Subcutaneous abdominal adipose tissue (tissue), 5 donors: ENCODE measurements around the gene KIF23.

Experiments used
- H3K27ac ChIP-seq: one replicate; pipeline ENCODE4 v1.7.0; 2013; ENCODE audit warnings: low read depth, mild to moderate bottlenecking, inconsistent platforms, low read length, moderate library complexity
- H3K27me3 ChIP-seq, 5 donors: one replicate each; pipeline ENCODE4 v1.7.0; 2013; ENCODE audit warnings: low read length in 5 of 5, inconsistent platforms in 1 of 5; ENCODE audit not compliant: control insufficient read depth in 5 of 5, insufficient read depth in 4 of 5
- H3K36me3 ChIP-seq, 5 donors: one replicate each; pipeline ENCODE4 v1.7.0; 2013; ENCODE audit warnings: low read length in 5 of 5; ENCODE audit not compliant: control insufficient read depth in 5 of 5, insufficient read depth in 5 of 5
- H3K4me1 ChIP-seq, 5 donors: one replicate each; pipeline ENCODE4 v1.7.0; 2013; ENCODE audit warnings: low read length in 5 of 5, mild to moderate bottlenecking in 3 of 5, moderate library complexity in 1 of 5; ENCODE audit not compliant: control insufficient read depth in 5 of 5, insufficient read depth in 5 of 5
- H3K4me3 ChIP-seq, 5 donors: one replicate each; pipeline ENCODE4 v1.7.0; 2013; ENCODE audit warnings: low read length in 5 of 5, low read depth in 1 of 5
- H3K9ac ChIP-seq, 5 donors: one replicate each; pipeline ENCODE4 v1.7.0; 2013; ENCODE audit warnings: low read length in 5 of 5, mild to moderate bottlenecking in 4 of 5, moderate library complexity in 3 of 5
- H3K9me3 ChIP-seq, 5 donors: one replicate each; pipeline ENCODE4 v1.7.0; 2013; ENCODE audit warnings: low read length in 5 of 5; ENCODE audit not compliant: control insufficient read depth in 5 of 5
- donor health status: healthy.
- donor health status: healthy.
- donor health status: healthy.
- donor health status: healthy.
- donor health status: healthy.

Gene KIF23

DNA sequence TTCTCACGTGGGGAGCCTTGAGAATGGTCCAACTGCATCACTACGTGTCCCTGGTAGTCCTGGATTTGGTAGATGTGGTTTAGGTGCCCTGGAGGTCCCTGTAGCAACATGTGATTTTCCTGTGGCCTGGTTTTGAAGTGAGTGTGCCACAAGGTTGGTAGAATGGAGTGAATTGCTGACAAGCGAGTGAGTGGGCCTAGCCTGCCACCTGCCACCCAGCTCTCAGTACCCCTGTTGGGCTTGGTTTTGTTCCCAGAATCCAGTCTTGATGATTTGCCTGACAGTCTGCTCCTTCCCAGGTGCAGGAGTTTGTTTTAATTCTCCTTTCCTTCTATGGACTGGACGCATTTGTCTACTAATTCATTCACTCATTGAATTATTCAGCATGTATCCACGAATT lies 57.9 kb downstream of the KIF23 start:
- no peak overlapping the region for H3K4me3 ChIP-seq
- no peak overlapping the region for H3K27ac ChIP-seq
- H3K9ac ChIP-seq, result no peak overlapping the region
- no peaks in the 10 kb centered on the region for H3K9me3 ChIP-seq
- no peaks in the 10 kb centered on the region for H3K36me3 ChIP-seq
- H3K27me3 ChIP-seq, result peaks cover 0 to 3% (median 0%) of the 10 kb centered on the region in 5 donors
- no peaks in the 10 kb centered on the region for H3K4me1 ChIP-seq

GRCh38 chr15:69472562-69472961 lies 58.4 kb downstream of the KIF23 start:
- no peak overlapping the region for H3K27ac ChIP-seq
- H3K9ac ChIP-seq, result no peak overlapping the region
- H3K27me3 ChIP-seq, result peaks cover 0 to 3% (median 0%) of the 10 kb centered on the region in 5 donors
- H3K4me3 ChIP-seq, result no peak overlapping the region
- H3K4me1 ChIP-seq, result no peaks in the 10 kb centered on the region
- no peaks in the 10 kb centered on the region for H3K9me3 ChIP-seq
- no peaks in the 10 kb centered on the region for H3K36me3 ChIP-seq

DNA sequence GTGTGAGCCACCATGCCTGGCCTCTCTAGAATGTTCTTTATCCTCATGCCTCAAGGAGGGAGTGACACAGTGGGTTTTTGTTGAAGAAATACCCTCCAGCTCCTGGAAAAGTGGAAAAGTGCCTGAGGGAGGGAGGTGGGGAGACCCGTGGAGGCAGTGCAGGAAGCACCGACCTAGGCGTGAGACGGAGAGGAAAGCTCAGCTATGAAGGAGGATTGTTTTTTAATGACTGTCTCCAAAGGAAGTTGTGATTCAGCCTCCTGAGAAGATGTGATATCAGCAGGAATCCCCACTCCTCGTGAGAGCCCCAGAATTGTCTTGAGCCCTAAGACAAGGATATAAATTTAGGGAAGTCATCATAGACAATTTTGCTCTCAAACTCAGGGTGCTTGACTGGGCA lies 60.1 kb downstream of the KIF23 start:
- H3K27ac ChIP-seq, result no peak overlapping the region
- H3K4me1 ChIP-seq, result peaks cover 0 to 7% (median 3%) of the 10 kb centered on the region in 5 donors
- peaks cover 0 to under 1% (median 0%) of the 10 kb centered on the region in 5 donors for H3K27me3 ChIP-seq
- no peak overlapping the region for H3K4me3 ChIP-seq
- H3K9ac ChIP-seq, result no peak overlapping the region
- H3K36me3 ChIP-seq, result no peaks in the 10 kb centered on the region
- no peaks in the 10 kb centered on the region for H3K9me3 ChIP-seq

GRCh38 chr15:69474846-69475455 lies 60.8 kb downstream of the KIF23 start:
- Histone ChIP-seq H3K27ac (no peak overlapping the region), H3K9ac (no peak overlapping the region), H3K4me3 (no peak overlapping the region), H3K27me3 (no peaks in the 10 kb centered on the region), H3K36me3 (no peaks in the 10 kb centered on the region), H3K9me3 (peaks cover 0 to under 1% (median 0%) of the 10 kb centered on the region in 5 donors), H3K4me1 (peaks cover 0 to 7% (median 3%) of the 10 kb centered on the region in 5 donors)

GRCh38 chr15:69475769-69476358 lies 61.7 kb downstream of the KIF23 start:
- Histone ChIP-seq H3K4me3 (no peak overlapping the region), H3K9ac (no peak overlapping the region), H3K9me3 (peaks cover 0 to 3% (median 0%) of the 10 kb centered on the region in 5 donors), H3K27ac (no peak overlapping the region), H3K36me3 (no peaks in the 10 kb centered on the region), H3K4me1 (peaks cover 0 to 7% (median 3%) of the 10 kb centered on the region in 5 donors), H3K27me3 (no peaks in the 10 kb centered on the region)

DNA sequence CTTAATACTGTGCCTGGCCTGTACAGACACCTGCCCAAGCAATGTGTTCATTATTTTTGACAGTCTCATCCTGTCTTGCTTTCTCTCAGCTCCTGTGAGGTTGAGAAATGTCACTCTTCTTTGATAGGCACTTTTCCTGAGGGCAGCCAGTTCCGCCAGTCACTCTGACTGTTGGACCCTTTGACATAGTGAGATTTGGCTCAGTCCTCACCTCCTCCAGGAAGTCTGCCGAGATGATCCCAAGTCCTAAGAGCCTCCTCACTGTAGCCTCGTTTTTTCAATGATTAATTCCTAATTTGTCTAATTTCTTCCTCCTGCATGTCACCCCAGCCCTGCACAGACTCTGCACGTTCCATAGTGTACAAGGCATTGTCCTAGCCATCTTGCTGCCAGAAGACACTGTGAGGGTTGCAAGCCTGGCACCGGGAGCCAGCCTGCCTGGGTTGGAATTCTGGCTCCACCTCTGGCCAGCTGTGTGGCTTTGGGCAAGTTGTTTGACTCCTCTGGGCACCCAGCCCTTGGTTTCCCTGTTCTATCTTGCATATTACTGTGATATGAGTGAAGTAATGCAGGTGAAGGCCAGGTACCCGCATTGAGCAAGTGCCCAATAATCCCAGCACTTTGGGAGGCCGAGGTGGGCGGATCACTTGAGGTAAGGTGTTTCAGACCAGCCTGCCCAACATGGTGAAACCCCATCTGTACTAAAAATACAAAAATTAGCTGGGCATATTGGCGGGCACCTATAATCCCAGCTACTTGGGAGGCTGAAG lies 62.7 kb downstream of the KIF23 start:
- H3K9me3 ChIP-seq, result peaks cover 0 to 3% (median 0%) of the 10 kb centered on the region in 5 donors
- H3K27me3 ChIP-seq, result no peaks in the 10 kb centered on the region
- H3K36me3 ChIP-seq, result no peaks in the 10 kb centered on the region
- no peak overlapping the region for H3K27ac ChIP-seq
- H3K9ac ChIP-seq, result no peak overlapping the region
- H3K4me3 ChIP-seq, result no peak overlapping the region
- H3K4me1 ChIP-seq, result peaks cover 0 to 7% (median 3%) of the 10 kb centered on the region in 5 donors

DNA sequence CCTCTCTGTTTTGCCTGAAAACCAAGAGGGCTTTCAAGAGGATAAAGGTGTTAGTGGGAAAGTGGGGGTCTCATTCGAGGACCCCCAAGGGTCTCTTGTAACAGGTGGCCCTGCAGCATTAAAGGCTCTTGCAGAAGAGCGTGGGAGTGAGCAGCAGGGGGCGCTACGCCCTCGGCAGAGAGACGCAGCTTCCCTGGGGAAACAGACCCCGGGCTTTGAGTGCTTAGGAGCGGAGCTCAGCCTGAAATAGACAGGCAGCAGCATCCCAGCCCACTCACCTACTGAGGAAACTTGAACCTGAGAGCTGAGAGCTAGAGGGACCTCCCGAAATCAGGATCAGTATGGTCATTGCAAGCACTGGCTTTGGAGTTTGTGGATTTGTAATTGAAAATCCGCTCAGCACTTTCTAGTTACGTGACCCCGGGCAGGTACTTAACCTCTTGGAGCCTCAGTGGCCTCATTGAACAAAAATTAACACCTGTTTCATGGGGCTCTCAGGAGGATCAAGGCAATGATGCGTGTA lies 64.2 kb downstream of the KIF23 start:
- H3K9ac ChIP-seq, result no peak overlapping the region
- peaks cover 0 to 13% (median 3%) of the 10 kb centered on the region in 5 donors for H3K4me1 ChIP-seq
- H3K36me3 ChIP-seq, result no peaks in the 10 kb centered on the region
- no peaks in the 10 kb centered on the region for H3K27me3 ChIP-seq
- H3K27ac ChIP-seq, result no peak overlapping the region
- H3K4me3 ChIP-seq, result no peak overlapping the region
- peaks cover 0 to 3% (median 0%) of the 10 kb centered on the region in 5 donors for H3K9me3 ChIP-seq

- H3K9me3 ChIP-seq, result peaks cover 0 to 3% (median 0%) of the 10 kb centered on the region in 5 donors
- peaks cover 0 to 13% (median 3%) of the 10 kb centered on the region in 5 donors for H3K4me1 ChIP-seq
- no peak overlapping the region for H3K9ac ChIP-seq
- H3K36me3 ChIP-seq, result no peaks in the 10 kb centered on the region
- no peak overlapping the region for H3K4me3 ChIP-seq
- no peaks in the 10 kb centered on the region for H3K27me3 ChIP-seq
- H3K27ac ChIP-seq, result no peak overlapping the region
Measured at GRCh38 chr15:69479081-69479480, 64.9 kb downstream of the KIF23 start.

DNA sequence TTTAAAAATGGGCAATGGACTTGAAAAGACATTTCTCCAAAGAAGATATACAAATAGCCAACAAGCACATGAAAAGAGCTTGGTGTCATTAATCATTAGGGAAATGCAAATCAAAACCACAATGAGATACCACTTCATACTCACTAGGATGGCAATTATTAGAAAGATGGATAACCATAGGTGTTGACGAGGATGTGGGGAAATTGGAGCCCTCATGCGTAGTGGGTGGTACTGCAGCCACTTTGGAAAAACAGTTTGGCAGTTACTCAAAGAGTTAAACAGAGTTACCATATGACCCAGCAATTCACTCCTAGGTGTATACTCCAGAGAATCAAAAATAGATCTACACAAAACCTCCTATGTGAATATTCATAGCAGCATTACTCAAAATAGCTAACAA lies 65.8 kb downstream of the KIF23 start:
- no peaks in the 10 kb centered on the region for H3K36me3 ChIP-seq
- no peak overlapping the region for H3K9ac ChIP-seq
- peaks cover 0 to 3% (median 0%) of the 10 kb centered on the region in 5 donors for H3K9me3 ChIP-seq
- no peak overlapping the region for H3K4me3 ChIP-seq
- no peaks in the 10 kb centered on the region for H3K27me3 ChIP-seq
- no peak overlapping the region for H3K27ac ChIP-seq
- H3K4me1 ChIP-seq, result peaks cover 3 to 16% (median 4%) of the 10 kb centered on the region in 5 donors

- no peak overlapping the region for H3K27ac ChIP-seq
- no peaks in the 10 kb centered on the region for H3K27me3 ChIP-seq
- peaks cover 3 to 22% (median 7%) of the 10 kb centered on the region in 5 donors for H3K4me1 ChIP-seq
- no peak overlapping the region for H3K4me3 ChIP-seq
- peaks cover 0 to 5% (median 0%) of the 10 kb centered on the region in 5 donors for H3K9me3 ChIP-seq
- no peaks in the 10 kb centered on the region for H3K36me3 ChIP-seq
- H3K9ac ChIP-seq, result no peak overlapping the region
Measured at GRCh38 chr15:69480932-69481331, 66.8 kb downstream of the KIF23 start.
